ENCODE results near the gene WDR90. TPM values are rescaled to one million over a fixed set of nuclear protein-coding genes. Genes with fewer than 3 reads are reported as not detected.

WDR90 gene
- total and polyA plus RNA-seq, 2 experiments from 2014 or later = 25.9 to 42.2 TPM

- no peak for DNase-seq (ENCODE audit: low spot score)
- no peak overlapping the region for H3K27ac ChIP-seq (ENCODE audit: low read depth)
- no peak overlapping the region for H3K4me2 ChIP-seq
- H3K4me3 Mint-ChIP-seq = no peak overlapping the region
- H3F3A ChIP-seq (replicated peaks; ENCODE audit: low read depth) = 0 out of 2 replicates have a peak, but pooled peaks cover 3% of the 10 kb centered on the region
- H3K4me1 ChIP-seq (ENCODE audit: insufficient read depth) = no peaks in the 10 kb centered on the region
- ATAC-seq = no peak
- no peaks in the 10 kb centered on the region for H3K27me3 ChIP-seq (ENCODE audit: insufficient read depth)
- H3K9me2 ChIP-seq (ENCODE audit: insufficient read depth) = no peaks in the 10 kb centered on the region
- H3K36me3 Mint-ChIP-seq (ENCODE audit: low read depth) = peaks cover 21% of the 10 kb centered on the region
- TF ChIP-seq ZNF462 (CRISPR knock-in tag; IDR thresholded peaks at IDR 0.05) (no peak), ZNF331 (CRISPR knock-in tag; IDR thresholded peaks at IDR 0.05; ENCODE audit: low read depth) (no peak), STAT1 (IDR thresholded peaks at IDR 0.05; ENCODE audit: unreplicated experiment) (no peak), NANOG (IDR thresholded peaks at IDR 0.05; ENCODE audit: borderline replicate concordance) (no peak), ETS1 (IDR thresholded peaks at IDR 0.05) (no peak), CREB1 (CRISPR knock-in tag; IDR thresholded peaks at IDR 0.05; ENCODE audit: low read depth) (no peak), REST (IDR thresholded peaks at IDR 0.05; ENCODE audit: unreplicated experiment) (no peak), EZH2 (IDR thresholded peaks at IDR 0.05; ENCODE audit: low read depth, unreplicated experiment) (no peak), POLR2AphosphoS5 (IDR thresholded peaks at IDR 0.05; ENCODE audit: low read depth) (no peak), CTCF (conservative IDR thresholded peaks at IDR 0.05; ENCODE audit: low read depth in 2 of 2) (no peak), JUNB (IDR thresholded peaks at IDR 0.05; ENCODE audit: unreplicated experiment) (no peak)
- H3K79me2 ChIP-seq (replicated peaks; ENCODE audit: insufficient read depth) = peaks cover 38% of the 10 kb centered on the region
- no peak overlapping the region for H3K27ac Mint-ChIP-seq
- H3K36me3 ChIP-seq (ENCODE audit: insufficient read depth) = no peaks in the 10 kb centered on the region
- H3K4me1 Mint-ChIP-seq = peaks cover 5% of the 10 kb centered on the region
- no peak overlapping the region for H3K4me3 ChIP-seq
- H4K20me1 ChIP-seq (replicated peaks; ENCODE audit: insufficient read depth) = no peaks in the 10 kb centered on the region; the same call in 1 of the 2 replicates
- H3K27me3 Mint-ChIP-seq (ENCODE audit: insufficient read depth, low read depth, poor library complexity) = peaks cover 12% of the 10 kb centered on the region
- peaks cover 18% of the 10 kb centered on the region for H3K9me3 Mint-ChIP-seq
- H2AFZ ChIP-seq = no peak overlapping the region
Observed at GRCh38 chr16:603933-604332, 45.2 kb upstream of the WDR90 start.
